Gastroesophageal sphincter (tissue), 4 donors: ENCODE measurements around the gene BCL11A. TPM values are rescaled to one million over a fixed set of nuclear protein-coding genes. Genes with fewer than 3 reads are reported as not detected.

ENCODE experiments used
- ATAC-seq: fragments of 150-250 bp; one replicate; pipeline ENCODE4 v1.9.1; 2016; ENCODE audit warnings: mild to moderate bottlenecking, moderate library complexity
- H3K27ac ChIP-seq, 4 donors: fragments of 200-600 bp; sonication (generic) in 3 of 4; 1 replicate in 3 of 4; 2 replicates in 1 of 4; pipeline ENCODE4 v1.5.1; 2016 to 2019
- H3K27me3 ChIP-seq: fragments of 200-600 bp; sonication (generic); one replicate; pipeline ENCODE4 v1.5.1; 2019
- H3K36me3 ChIP-seq, 2 donors: fragments of 200-600 bp; sonication (generic); one replicate each; pipeline ENCODE4 v1.5.1; 2019; ENCODE audit warnings: control low read depth in 1 of 2
- H3K4me1 ChIP-seq, 3 donors: fragments of 200-600 bp; sonication (generic); 1 replicate in 2 of 3; 2 replicates in 1 of 3; pipeline ENCODE4 v1.5.1; 2016 to 2019; ENCODE audit warnings: control low read depth in 2 of 3
- H3K4me3 ChIP-seq, 2 donors: fragments of 200-600 bp; sonication (generic); one replicate each; pipeline ENCODE4 v1.5.1; 2019; ENCODE audit warnings: mild to moderate bottlenecking in 1 of 2, moderate library complexity in 1 of 2
- H3K9me3 ChIP-seq, 3 donors: fragments of 200-600 bp; sonication (generic); one replicate each; pipeline ENCODE4 v1.5.1; 2017 to 2019; ENCODE audit warnings: control low read depth in 2 of 3
- CTCF ChIP-seq, 4 experiments: fragments of 200-600 bp in 2 of 4; fragments of 450-650 bp in 2 of 4; sonication (generic) in 1 of 4; IDR thresholded peaks; one replicate each; pipeline ENCODE4 v1.5.1; 2017 to 2019; ENCODE audit warnings: antibody characterized with exemption in 4 of 4, mild to moderate bottlenecking in 2 of 4, moderate library complexity in 2 of 4
- EP300 ChIP-seq: sonication (generic); formaldehyde crosslinking; IDR thresholded peaks from one replicate; pipeline ENCODE4 v1.6.1; 2017; ENCODE audit warnings: antibody characterized with exemption, mild to moderate bottlenecking
- POLR2A ChIP-seq, 2 donors: fragments of 450-650 bp; IDR thresholded peaks; one replicate each; pipeline ENCODE4 v1.6.1; 2017; ENCODE audit warnings: antibody characterized with exemption in 2 of 2, mild to moderate bottlenecking in 2 of 2, moderate library complexity in 1 of 2
- POLR2AphosphoS5 ChIP-seq: sonication (generic); formaldehyde crosslinking; IDR thresholded peaks from one replicate; pipeline ENCODE4 v1.6.1; 2017; ENCODE audit warnings: antibody characterized with exemption
- WGBS, 2 donors: methylation state at CpG; one replicate each; pipeline ENCODE4 v1.1.5; 2018; ENCODE audit warnings: low coverage in 1 of 2; 5-methylcytosine and 5-hydroxymethylcytosine counted together
- total RNA-seq, 4 donors: library from RNA; depleted of rRNA; stranded (reverse); fragments of >200 nt; gene quantifications; one replicate each; pipeline ENCODE4 v1.1.0, GENCODE V29; 2016

The BCL11A gene
- total RNA-seq, 4 donors from 2014 or later = 3.6 to 10.6 (median 8.1) TPM

GRCh38 chr2:60529785-60530627 is 23.4 kb downstream of the BCL11A start:
- no peaks in the 10 kb centered on the region for H3K9me3 ChIP-seq
- no peak for TF ChIP-seq POLR2AphosphoS5
- no peak for TF ChIP-seq POLR2A (IDR thresholded peaks at IDR 0.05)
- no peak for TF ChIP-seq EP300
- no peak for TF ChIP-seq CTCF (IDR thresholded peaks at IDR 0.05)
- peaks cover 0 to 20% (median 0%) of the 10 kb centered on the region in 3 donors for H3K4me1 ChIP-seq
- no peak for ATAC-seq
- H3K4me3 ChIP-seq = no peak overlapping the region
- WGBS, 2 donors = 45 to 53% methylated on average over 15 to 17 of the region's 17 CpGs
- no peaks in the 10 kb centered on the region for H3K36me3 ChIP-seq
- no peak overlapping the region for H3K27ac ChIP-seq
- H3K27me3 ChIP-seq = peaks cover 30% of the 10 kb centered on the region

- WGBS, 2 donors = 83 to 84% methylated on average over 6 of the region's 8 CpGs
- H3K27ac ChIP-seq = no peak overlapping the region
Measured at GRCh38 chr2:60529136-60529784, 24.2 kb downstream of the BCL11A start.

GRCh38 chr2:60528281-60529020 is 25.0 kb downstream of the BCL11A start:
- H3K27ac ChIP-seq = no peak overlapping the region
- 66 to 82% methylated on average over 4 of the region's 9 CpGs for WGBS, 2 donors
- H3K4me3 ChIP-seq = no peak overlapping the region
- peaks cover 0 to 20% (median 0%) of the 10 kb centered on the region in 3 donors for H3K4me1 ChIP-seq
- TF ChIP-seq EP300 (no peak), POLR2A (IDR thresholded peaks at IDR 0.05) (no peak), POLR2AphosphoS5 (no peak), CTCF (IDR thresholded peaks at IDR 0.05) (no peak)
- no peaks in the 10 kb centered on the region for H3K9me3 ChIP-seq
- no peaks in the 10 kb centered on the region for H3K36me3 ChIP-seq
- ATAC-seq = no peak
- H3K27me3 ChIP-seq = peaks cover 24% of the 10 kb centered on the region

More at GRCh38 chr2:60529136-60529784, 24.2 kb downstream of the BCL11A start:
- peaks cover 0 to 20% (median 0%) of the 10 kb centered on the region in 3 donors for H3K4me1 ChIP-seq
- H3K36me3 ChIP-seq = no peaks in the 10 kb centered on the region
- H3K27me3 ChIP-seq = peaks cover 24% of the 10 kb centered on the region
- TF ChIP-seq POLR2A (IDR thresholded peaks at IDR 0.05) (no peak), CTCF (IDR thresholded peaks at IDR 0.05) (no peak), POLR2AphosphoS5 (no peak), EP300 (no peak)
- ATAC-seq = no peak
- H3K9me3 ChIP-seq = no peaks in the 10 kb centered on the region
- H3K4me3 ChIP-seq = no peak overlapping the region

GRCh38 chr2:60527762-60528161 is 25.7 kb downstream of the BCL11A start:
- Histone ChIP-seq H3K36me3 (no peaks in the 10 kb centered on the region), H3K4me1 (peaks cover 0 to 24% (median 0%) of the 10 kb centered on the region in 3 donors)
- no peak for ATAC-seq

More at GRCh38 chr2:60527762-60528161, 25.7 kb downstream of the BCL11A start:
- Histone ChIP-seq H3K9me3 (no peaks in the 10 kb centered on the region), H3K27ac (no peak overlapping the region), H3K27me3 (peaks cover 24% of the 10 kb centered on the region), H3K4me3 (no peak overlapping the region)
- TF ChIP-seq POLR2A (IDR thresholded peaks at IDR 0.05) (no peak), POLR2AphosphoS5 (no peak), EP300 (no peak), CTCF (IDR thresholded peaks at IDR 0.05) (no peak)
- WGBS, 2 donors = 84 to 89% methylated on average over 3 to 8 of the region's 8 CpGs
